GM13976 (cell line): ENCODE results near the gene MLC1.

Source experiments
- DNase-seq: peaks from one replicate; pipeline ENCODE4 v3.0.0; 2012; ENCODE audit warnings: low spot score
- in situ Hi-C: fragments of 300-500 bp; cut with MboI; formaldehyde crosslinking; loops from one replicate; pipeline ENCODE4 v1.12.0; 2022; ENCODE audit warnings: low sequenced_read_pairs, mixed read lengths, inconsistent platforms; ENCODE audit not compliant: unreplicated experiment
- TF ChIP-seq, protein P1 (sequence below): IDR thresholded peaks from 2 replicates; pipeline ENCODE4 v1.5.1; 2012; ENCODE audit warnings: borderline replicate concordance, mild to moderate bottlenecking; ENCODE audit not compliant: insufficient read depth; ENCODE audit errors: extremely low read depth, missing control alignments, control extremely low read depth

The MLC1 gene

DNA sequence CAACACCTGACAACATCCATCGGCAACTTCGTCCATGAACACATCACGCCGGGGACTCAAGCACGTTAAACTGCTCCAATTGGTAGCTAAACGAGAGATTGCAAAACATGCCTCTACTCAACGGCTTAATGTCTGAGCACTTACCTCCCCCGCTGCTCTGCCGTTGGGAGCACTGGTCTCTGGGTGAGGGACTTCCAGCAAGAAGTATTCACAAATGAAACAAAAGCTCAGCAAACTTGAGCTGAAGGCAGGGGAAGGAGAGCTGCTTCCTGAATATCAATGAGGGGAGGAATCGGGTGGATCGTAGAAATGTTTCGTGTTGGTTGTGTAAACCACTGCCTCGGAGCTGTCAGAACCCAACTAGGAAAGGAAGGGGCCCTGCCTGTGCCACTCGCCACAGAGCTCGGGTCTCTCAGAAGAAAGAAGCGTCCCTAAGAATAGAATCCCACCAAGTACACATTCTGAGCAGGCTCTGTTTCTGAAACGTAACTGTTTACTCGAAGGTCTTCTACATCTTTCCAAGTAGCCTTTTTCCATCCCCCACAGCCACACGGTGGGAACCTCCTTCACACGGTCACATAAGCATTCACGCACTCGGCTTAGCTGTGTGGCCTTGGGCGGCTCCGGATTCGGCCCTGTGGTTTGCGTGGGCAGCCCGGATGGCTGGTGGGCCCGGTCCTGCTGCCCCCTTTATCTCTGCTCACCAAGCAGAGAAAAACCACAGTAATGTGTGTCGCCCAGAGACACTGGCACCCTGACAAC is at the start of gene MLC1:
Gene MLC1, minus strand, starts transcription at position 216 of the 762 bp plus-strand sequence. CDS start 524 bp downstream, outside the sequence.
- TF ChIP-seq, protein P1, sequence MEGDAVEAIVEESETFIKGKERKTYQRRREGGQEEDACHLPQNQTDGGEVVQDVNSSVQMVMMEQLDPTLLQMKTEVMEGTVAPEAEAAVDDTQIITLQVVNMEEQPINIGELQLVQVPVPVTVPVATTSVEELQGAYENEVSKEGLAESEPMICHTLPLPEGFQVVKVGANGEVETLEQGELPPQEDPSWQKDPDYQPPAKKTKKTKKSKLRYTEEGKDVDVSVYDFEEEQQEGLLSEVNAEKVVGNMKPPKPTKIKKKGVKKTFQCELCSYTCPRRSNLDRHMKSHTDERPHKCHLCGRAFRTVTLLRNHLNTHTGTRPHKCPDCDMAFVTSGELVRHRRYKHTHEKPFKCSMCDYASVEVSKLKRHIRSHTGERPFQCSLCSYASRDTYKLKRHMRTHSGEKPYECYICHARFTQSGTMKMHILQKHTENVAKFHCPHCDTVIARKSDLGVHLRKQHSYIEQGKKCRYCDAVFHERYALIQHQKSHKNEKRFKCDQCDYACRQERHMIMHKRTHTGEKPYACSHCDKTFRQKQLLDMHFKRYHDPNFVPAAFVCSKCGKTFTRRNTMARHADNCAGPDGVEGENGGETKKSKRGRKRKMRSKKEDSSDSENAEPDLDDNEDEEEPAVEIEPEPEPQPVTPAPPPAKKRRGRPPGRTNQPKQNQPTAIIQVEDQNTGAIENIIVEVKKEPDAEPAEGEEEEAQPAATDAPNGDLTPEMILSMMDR, result no peak
- in situ Hi-C loops, result no loop called here
- peak; percentile 56 for DNase-seq

DNA sequence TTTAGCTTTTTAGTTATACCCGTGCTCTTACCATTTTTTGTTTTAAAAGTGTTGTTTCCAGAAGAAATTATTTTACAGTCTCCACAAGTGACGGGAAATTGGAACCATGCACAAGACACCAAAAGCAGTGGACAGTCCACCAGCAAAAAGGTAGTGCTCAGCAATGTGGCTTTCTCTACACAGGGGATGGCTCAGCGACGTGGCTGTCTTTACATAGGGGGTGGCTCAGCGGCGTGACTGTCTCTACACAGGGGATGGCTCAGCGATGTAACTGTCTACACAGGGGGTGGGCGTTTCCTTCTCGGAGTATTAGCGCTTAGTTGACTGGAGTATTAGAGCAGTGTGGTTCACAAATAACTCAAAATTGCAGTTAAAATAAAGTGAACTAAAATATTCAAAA is 49.3 kb upstream of the MLC1 start:
- TF ChIP-seq, protein P1, result no peak
- DNase-seq, result no peak
- in situ Hi-C loops, result no loop called here

DNA sequence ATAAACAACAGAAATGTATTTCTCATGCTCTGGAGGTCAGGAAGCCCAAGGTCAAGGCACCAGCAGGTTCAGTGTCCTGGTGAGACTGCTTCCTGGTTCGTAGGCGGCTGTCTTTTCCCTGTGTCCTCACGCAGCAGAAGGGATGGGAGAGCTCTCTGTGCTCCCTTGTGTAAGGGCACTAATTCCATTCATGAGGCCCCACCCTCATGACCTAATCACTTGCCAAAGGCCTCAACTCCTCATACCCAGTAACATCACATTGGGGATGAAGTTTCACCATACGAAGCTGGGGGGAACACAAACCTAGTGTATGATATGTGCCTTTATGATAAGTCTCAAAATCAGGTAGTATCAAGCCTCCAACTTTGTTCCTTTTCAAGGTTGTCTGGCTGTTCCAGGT is 46.7 kb upstream of the MLC1 start:
- in situ Hi-C loops, result no loop called here
- no peak for DNase-seq
- TF ChIP-seq, protein P1, result no peak

GRCh38 chr22:50129121-50129736 is 44.0 kb upstream of the MLC1 start:
- DNase-seq, result no peak
- in situ Hi-C loops, result no loop called here
- TF ChIP-seq, protein P1, result no peak

- in situ Hi-C loops, result no loop called here
- no peak for DNase-seq
- TF ChIP-seq, protein P1, result no peak
Measured at GRCh38 chr22:50125029-50125428, 39.8 kb upstream of the MLC1 start.

DNA sequence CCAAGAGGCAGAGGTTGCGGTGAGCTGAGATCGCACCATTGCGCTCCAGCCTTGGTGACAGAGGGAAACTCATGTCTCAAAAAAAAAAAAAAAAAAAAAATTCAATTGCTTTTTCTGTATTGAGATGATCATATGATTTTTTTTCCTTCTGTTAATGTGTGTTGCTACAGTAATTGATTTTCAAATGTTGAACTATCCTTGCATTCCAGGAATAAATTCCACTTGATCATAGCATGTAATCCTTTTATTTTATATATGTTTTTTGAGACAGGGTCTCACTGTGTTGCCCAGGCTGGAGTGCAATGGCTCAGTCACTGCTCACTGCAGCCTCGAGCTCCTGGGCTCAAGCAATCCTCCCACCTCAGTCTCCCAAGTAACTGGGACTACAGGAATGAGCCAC is 37.9 kb upstream of the MLC1 start:
- no peak for DNase-seq
- TF ChIP-seq, protein P1, result no peak
- in situ Hi-C loops, result no loop called here
